Measurements from ENCODE around the gene SPATA2.

DNA sequence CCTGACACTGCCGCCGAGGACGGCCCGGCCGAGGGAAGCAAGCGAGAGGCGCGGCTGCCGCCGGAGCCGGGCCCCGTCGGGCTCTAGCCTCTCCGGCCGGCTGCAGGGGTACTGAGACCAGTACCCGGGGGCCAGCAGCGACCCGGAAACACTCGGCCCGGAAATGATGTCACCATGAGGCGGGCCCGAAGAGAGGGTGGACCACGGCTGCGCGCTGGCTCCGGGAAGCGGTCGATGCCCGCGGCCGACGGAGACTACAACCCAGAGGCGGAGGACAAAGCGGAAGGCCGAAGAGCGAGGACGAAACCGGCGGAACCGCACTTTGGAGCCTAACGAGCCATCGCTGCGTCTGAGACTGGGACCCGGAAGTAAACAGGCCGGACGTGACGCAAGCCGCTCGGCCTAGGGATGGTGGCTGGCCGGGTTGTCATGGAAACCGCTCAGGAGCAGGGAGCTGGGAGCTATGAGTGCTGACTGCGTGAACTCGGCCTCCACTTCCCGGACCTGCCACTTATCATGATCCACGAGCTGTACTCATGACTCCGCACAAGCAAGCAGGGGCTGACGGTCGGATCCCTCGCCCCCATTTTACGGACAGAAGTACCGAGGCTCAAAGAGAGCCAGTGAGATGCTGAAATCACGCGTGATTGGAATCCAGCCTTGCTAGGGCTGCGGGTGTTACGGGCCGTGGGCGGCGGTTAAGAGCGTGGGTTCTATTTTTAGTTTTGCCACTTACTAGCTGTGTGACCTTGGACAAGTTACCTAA lies at the start of gene SPATA2:
- TF ChIP-seq CTCF (IDR thresholded peaks at IDR 0.05; ENCODE audit: low read length) (no peak), EZH2 (IDR thresholded peaks at IDR 0.05; ENCODE audit: borderline replicate concordance, low read length) (no peak)

Measured in OCI-LY1 (cell line).